Fibroblast of gingiva (primary cell): Measurements from ENCODE around the gene NTPCR.
A peak's percentile ranks its signal among the peaks of the same experiment; 100 is the strongest.

ENCODE experiments used
- DNase-seq: peaks from one replicate; pipeline ENCODE4 v3.0.0-alpha.2; 2011; ENCODE audit warnings: low read depth

Gene NTPCR

GRCh38 chr1:232962761-232963745 lies 12.6 kb downstream of the NTPCR start:
- peak; percentile 61 for DNase-seq

- DNase-seq: no peak
Measured at GRCh38 chr1:232964601-232965000, 14.2 kb downstream of the NTPCR start.

DNA sequence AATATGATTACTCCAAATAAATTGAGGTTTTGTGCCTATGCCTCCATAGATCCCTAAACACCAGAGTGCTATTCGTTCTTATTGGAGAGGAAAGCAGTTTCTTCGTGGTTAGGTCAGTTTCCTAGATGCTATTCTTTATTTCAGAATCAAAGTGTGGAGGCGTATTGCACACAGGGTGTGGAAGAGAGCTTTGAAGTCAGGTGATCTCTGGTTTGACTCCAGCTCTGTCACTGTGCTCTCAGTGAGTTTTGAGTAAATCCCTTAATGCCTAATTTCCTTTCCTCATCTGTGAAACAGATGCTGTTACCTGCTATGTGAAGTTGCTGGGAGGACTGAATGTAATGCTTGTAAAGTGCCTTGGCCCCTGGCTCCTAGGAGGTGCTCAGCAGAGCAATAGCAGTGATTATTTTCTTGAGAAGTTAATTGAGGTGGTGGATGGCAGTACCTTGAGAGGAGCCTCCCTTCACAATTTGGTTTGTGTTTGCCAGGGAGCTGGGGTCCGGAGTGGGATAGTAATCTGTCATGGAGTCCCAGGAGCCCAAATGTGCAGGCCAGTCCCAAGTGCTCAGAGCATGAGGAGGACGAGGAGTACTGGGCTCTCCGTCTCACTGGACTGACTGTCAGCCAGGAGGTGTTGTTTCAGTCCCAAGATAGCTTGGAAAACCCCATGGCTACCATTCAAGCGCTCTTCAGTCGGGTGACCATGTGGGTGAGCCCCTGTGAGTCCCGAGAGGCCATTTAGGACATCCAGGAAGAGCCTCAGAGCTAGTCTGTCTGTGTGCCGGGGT lies 14.9 kb downstream of the NTPCR start:
- DNase-seq: no peak

DNA sequence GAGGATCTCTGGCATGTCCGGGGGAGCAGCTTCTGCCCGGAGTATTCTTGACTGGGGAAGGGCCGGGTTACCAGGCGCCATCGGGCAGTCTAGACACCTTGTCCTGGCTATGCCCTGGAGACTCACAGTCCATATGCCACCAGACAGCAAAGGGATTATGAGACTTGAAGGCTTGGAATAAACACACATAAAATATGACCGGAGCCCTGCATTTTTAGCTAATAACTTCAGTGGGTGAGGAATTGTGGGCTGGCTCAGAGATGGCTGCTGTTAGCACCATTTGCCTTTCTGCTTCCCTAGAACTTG lies 15.5 kb downstream of the NTPCR start:
- no peak for DNase-seq

DNA sequence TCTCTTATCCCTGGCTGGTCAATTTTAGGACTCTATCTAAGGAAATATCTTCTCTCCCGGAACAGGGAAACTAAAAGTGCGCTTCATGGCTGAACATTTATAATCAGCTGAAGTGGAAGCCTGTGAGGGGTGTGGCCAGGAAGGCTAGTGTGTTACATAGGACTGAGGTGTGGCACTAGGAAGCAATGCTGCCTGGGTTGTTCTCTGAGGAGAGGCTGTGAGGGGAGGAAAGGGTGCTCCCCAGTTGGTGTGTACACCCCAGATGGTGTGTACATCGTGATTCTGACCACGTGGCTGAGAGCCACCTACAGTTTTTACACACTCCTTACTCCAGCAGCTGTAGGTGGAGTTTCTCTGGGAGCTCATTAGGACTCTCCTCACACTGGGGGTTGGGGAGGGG lies 16.3 kb downstream of the NTPCR start:
- no peak for DNase-seq

GRCh38 chr1:232968391-232968790 lies 18.0 kb downstream of the NTPCR start:
- DNase-seq: no peak

DNA sequence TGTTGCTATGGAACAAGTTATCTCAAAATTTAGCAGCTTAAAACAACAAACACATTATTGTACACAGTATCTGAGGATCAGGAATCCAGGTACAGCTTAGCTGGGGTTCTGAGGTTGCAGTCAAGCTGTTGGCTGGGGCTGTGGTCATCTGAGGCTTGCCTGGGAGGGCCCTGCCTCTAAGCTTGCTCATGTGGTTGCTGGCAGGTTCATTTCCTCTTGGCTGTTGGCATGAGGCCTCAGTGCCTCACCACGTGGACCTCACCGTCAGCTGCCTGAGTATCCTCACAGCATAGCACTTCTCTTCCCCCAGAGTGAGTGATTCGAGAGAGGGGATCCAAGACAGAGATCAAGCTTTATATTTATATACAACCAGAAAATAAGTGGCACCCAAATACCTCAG lies 18.6 kb downstream of the NTPCR start:
- DNase-seq: peak; percentile 22

DNA sequence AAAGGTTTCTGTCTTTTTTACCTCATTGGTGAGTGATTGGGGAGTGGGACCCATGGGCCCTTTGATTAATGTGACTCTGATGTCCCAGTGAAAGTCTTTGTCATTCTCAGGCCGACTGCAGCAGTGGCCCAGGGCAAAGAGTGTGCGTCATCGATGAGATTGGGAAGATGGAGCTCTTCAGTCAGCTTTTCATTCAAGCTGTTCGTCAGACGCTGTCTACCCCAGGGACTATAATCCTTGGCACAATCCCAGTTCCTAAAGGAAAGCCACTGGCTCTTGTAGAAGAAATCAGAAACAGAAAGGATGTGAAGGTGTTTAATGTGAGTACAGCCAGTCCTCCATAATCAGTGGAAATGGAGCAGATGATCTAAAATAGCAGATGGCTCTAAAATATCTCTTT lies 19.4 kb downstream of the NTPCR start:
- no peak for DNase-seq

DNA sequence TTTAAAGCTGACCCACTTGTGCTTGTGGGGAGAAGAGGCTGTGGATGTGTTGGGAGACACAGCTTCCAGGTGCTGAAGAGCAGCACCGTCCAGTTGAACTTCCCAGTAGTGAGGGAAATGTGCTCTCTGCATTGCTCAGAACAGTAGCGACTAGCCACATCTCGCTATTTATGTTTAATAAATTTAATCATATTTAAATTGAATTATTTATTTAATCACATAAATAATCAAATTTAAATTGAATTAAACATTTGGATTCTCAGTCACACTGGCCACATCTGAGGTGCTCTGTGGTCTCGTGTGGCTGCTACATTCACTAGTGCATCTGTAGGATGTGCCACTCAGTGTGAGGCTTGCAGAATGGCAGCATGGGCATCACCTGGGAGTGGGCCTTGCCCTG lies 20.1 kb downstream of the NTPCR start:
- DNase-seq: no peak

DNA sequence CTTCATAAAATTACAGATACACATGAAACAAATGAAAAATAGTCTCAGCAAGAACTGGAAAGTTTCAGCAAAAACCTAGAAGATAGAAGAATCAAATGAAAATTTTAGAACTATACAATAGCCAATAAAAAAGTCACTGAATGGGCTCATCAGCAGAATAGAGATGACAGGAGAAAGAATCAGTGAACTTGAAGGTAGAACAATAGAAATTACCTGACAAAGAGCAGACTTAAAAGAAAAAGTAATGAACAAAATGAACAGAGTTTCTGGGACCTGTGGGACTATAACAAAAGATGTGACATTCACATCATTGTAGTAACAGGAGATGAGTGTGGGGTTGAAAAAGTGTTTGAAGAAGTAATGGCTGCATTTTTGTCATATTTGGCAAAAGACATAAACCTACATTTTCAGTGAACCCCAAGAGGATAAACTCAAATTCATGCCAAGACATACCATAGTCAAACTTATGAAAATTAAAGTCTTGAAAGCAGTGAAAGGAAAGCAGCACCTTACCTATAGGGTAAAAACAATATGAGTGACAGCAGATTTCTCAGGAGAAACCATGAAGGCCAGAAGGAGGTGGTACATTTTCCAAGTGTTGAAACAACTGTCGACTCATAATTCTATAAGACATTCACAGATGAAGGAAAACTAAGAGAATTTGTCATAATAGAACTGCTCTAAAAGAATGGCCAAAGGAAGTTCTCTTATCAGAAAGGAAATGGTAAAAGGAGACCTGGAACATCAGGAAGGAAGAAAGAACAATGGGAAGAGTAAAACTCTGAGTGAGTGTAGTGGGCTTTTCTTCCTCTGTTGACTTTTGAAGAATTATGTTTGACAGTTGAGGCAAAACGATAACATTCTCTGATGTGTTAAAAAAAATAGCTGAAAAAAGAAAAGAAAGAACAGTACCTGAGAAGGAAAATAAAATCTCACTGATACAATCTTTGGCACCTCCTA lies 23.5 kb downstream of the NTPCR start:
- no peak for DNase-seq

DNA sequence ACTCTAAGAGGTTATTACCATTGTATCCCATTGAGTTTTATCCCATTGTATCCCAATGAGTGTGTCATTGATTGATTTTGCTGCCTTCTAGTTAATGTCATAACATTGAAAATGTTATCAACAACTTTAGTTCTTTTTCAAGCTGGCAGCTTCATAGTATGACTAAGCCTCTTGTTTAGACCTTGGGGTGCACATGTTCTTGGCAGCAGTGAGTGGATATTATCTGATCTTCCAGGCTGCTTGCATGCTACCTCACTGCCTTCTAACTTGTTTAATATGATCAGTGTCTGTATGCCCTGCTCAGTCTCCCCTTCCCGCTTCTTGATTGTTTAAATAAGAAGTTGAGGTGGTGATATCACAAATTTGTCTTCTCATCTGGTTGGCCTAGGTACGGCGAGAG lies 24.6 kb downstream of the NTPCR start:
- DNase-seq: peak; percentile 36

- DNase-seq: peak; percentile 33
Measured at GRCh38 chr1:232978091-232978634, 27.8 kb downstream of the NTPCR start.

DNA sequence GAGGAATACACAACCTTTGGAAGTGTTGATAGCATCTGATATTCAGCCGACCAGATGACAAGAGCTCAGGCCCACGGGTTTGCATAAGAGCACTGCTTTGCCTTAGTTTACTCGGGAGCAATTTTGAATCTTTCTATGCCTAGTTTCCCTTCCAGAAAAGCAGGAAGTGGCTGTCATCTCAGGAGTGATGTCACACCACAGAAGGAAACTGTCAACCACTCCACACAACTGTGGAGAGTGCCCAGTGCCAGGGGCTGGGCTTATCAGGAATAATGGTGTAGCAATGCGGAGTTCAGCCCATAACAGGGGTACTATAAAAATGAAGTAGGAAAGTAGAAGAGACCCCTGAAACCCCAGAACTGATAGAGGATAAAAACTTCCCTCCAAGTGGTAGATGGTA lies 28.4 kb downstream of the NTPCR start:
- no peak for DNase-seq

GRCh38 chr1:232979558-232979957 lies 29.1 kb downstream of the NTPCR start:
- DNase-seq: no peak

- no peak for DNase-seq
Measured at GRCh38 chr1:232980355-232980978, 30.1 kb downstream of the NTPCR start.

DNA sequence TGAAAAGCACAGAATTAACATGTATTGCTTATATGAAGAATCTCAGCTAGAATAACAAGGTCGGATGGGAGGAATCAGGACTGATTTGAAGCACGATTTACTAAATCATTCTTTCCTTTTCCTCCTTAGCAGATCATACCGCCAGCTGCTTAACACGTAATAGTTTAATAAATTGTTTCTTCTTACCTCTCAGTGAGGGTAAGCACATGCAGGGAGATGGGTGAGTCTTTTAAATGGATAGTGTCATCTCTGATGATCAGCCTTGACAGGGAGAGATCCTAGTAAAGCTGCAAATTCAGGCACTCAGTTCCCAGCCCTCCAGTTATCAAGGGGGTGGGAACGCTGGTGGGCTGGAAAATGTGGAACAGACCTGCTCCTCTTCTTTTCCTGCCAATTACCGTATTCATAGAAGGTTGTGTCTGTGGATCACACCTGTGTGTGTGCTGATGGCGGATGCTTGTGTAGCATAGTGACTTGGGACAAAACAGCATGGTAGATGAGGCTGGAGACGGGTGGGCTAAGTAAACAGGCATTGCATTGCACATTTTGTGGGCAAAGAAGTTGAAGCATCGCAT lies 30.7 kb downstream of the NTPCR start:
- no peak for DNase-seq

DNA sequence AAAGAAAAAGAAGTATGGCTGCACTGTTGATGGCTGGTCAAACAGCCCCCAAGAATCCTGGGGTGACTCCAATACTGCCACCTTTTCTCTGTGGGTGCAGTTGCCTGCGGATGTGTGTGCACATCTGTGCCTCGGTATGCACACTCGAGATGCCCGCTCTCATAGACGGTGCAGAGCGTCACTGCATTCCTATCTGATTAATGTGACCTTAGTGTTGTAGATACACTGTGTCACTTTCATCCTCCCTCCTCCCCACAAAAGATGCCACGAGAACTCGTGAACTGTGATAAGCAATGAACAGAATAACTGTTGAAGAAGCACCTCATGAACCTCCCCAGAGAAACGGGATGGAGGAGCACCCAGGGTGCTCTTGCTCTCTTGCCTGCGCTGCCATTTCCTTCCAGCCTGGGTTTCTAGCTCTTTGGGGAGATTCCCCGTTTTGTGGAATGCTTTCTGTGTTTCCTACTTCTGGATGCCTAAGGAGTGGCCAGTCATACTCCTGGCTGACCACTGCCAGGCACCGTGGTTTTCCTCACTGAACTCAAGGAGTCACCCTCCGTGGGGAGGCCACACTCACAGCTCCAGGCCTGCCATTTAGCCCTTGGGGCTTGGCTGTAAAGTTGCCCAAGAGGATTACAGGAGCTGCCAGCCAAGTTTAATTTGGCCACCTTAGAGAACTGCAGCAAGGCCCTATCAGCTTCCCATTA lies 32.0 kb downstream of the NTPCR start:
- DNase-seq: peak; percentile 77

GRCh38 chr1:232983375-232983774 lies 33.0 kb downstream of the NTPCR start:
- no peak for DNase-seq

DNA sequence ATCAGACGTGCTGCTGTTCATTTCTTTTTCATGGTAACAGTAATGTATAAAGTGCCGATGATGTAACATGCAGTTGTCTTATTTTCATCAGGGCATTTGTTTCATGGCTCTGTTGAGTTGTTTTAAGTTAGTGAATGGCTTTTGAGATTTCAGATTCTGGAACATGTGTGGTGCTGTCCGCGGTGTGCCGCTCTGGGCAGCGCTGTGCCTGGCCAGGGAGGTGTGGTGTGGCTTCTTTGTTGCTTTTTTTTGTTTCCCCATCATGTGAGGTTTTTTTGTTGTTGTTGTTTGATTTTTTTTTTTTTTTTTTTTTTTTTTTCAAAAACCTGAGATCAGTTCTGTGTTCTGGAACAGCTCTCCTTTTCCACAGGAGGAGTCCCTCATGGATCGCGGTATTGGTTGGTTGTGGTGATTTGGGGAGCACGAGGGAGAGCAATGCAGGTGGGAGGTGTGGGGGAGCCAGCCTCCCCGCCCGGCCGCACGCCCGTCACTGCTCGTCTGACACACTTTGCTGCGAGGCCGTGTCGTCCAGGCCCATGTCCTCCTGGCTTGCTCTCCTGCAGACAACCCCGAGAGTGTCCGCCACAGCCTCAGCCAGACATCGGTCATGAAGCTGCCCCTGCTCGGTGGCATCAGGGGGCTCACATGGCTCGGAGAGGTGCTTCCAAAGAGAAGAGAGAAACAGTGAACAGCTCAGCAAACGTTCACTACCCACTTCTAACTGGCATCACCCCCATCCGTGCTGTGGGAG lies 33.6 kb downstream of the NTPCR start:
- DNase-seq: no peak
